ENCODE data around the gene PLA2G5.

Gene PLA2G5

GRCh38 chr1:20063861-20064292 lies 6.1 kb upstream of the PLA2G5 start:
- Histone ChIP-seq H3K36me3 (ENCODE audit: insufficient read depth, low read length) (no peaks in the 10 kb centered on the region), H3K9ac (ENCODE audit: low read depth, low read length) (no peak overlapping the region), H3K4me1 (ENCODE audit: insufficient read depth, low read length) (no peaks in the 10 kb centered on the region), H4K20me1 (ENCODE audit: insufficient read depth, low read length) (no peaks in the 10 kb centered on the region), H3K27ac (ENCODE audit: low read length) (no peak overlapping the region), H3K79me2 (ENCODE audit: insufficient read depth, low read length) (no peaks in the 10 kb centered on the region), H3K27me3 (ENCODE audit: insufficient read depth, low read length, poor library complexity) (peaks cover 3% of the 10 kb centered on the region), H2AFZ (ENCODE audit: low read depth, low read length) (no peak overlapping the region), H3K9me3 (ENCODE audit: insufficient read depth, low read length, severe bottlenecking) (no peaks in the 10 kb centered on the region), H3K4me3 (ENCODE audit: low read depth in 1 of 2, low read length in 2 of 2) (no peak overlapping the region), H3K4me2 (ENCODE audit: insufficient read depth, low read length) (no peak overlapping the region)
- ATAC-seq (ENCODE audit: insufficient read depth, low read depth), result no peak
- DNase-seq, result no peak
- no peak for TF ChIP-seq EZH2 (IDR thresholded peaks at IDR 0.05; ENCODE audit: borderline replicate concordance, low read depth, low read length, severe bottlenecking)
- no peak for TF ChIP-seq CTCF (IDR thresholded peaks at IDR 0.05; ENCODE audit: borderline replicate concordance, extremely low read depth, low read length, poor library complexity, severe bottlenecking)

DNA sequence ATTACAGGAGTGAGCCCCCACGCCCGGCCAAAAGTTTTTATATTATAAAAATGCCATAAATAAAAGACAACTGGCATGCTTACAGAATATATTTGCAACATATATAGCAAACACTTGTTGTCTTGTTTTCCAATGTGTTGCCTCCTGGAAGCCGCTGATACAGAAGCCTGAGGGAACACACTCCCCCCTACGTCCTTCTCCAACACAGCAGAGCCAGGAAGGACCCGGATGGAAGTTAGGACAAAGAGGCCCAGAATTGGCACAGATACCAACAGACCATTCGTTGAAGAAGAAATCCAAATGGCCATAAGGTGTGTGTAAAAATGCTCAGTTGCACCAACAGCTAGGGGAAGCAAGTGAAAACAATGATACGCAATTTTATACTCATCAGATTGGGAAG lies 1.3 kb upstream of the PLA2G5 start:
- Histone ChIP-seq H3K4me2 (ENCODE audit: insufficient read depth, low read length) (no peak overlapping the region), H3K79me2 (ENCODE audit: insufficient read depth, low read length) (no peaks in the 10 kb centered on the region), H3K4me1 (ENCODE audit: insufficient read depth, low read length) (no peaks in the 10 kb centered on the region), H3K36me3 (ENCODE audit: insufficient read depth, low read length) (no peaks in the 10 kb centered on the region), H2AFZ (ENCODE audit: low read depth, low read length) (no peak overlapping the region), H3K9ac (ENCODE audit: low read depth, low read length) (no peak overlapping the region), H4K20me1 (ENCODE audit: insufficient read depth, low read length) (no peaks in the 10 kb centered on the region), H3K27ac (ENCODE audit: low read length) (no peak overlapping the region), H3K9me3 (ENCODE audit: insufficient read depth, low read length, severe bottlenecking) (no peaks in the 10 kb centered on the region), H3K27me3 (ENCODE audit: insufficient read depth, low read length, poor library complexity) (peaks cover 3% of the 10 kb centered on the region), H3K4me3 (ENCODE audit: low read depth in 1 of 2, low read length in 2 of 2) (no peak overlapping the region)
- TF ChIP-seq CTCF (IDR thresholded peaks at IDR 0.05; ENCODE audit: borderline replicate concordance, extremely low read depth, low read length, poor library complexity, severe bottlenecking) (no peak), EZH2 (IDR thresholded peaks at IDR 0.05; ENCODE audit: borderline replicate concordance, low read depth, low read length, severe bottlenecking) (no peak)
- no peak for DNase-seq
- ATAC-seq (ENCODE audit: insufficient read depth, low read depth), result no peak

DNA sequence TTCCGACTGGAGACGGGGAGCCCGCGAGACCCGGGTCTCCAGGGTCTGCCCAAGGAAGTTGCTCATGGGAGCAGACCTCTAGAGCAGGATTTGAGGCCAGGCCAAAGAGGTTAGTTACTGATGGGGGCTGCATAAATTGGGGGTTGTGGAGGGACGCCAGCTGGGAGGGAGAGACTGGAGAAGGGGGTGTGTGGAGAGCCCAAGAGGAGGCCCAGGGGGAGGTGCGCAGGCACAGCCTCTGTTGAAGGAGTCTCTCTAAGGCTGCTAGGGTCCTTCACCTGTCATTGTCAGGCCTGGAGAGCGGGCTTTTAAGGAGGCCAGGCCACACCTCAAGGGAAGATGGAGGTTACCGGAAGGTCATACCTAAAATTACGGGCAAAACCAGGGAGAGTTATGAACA lies 363 bp downstream of the PLA2G5 start:
- TF ChIP-seq CTCF (IDR thresholded peaks at IDR 0.05; ENCODE audit: borderline replicate concordance, extremely low read depth, low read length, poor library complexity, severe bottlenecking), result no peak
- no peak for TF ChIP-seq EZH2 (IDR thresholded peaks at IDR 0.05; ENCODE audit: borderline replicate concordance, low read depth, low read length, severe bottlenecking)
- no peaks in the 10 kb centered on the region for H3K79me2 ChIP-seq (ENCODE audit: insufficient read depth, low read length)
- H3K27me3 ChIP-seq (ENCODE audit: insufficient read depth, low read length, poor library complexity), result peaks cover 3% of the 10 kb centered on the region
- no peaks in the 10 kb centered on the region for H3K4me1 ChIP-seq (ENCODE audit: insufficient read depth, low read length)
- no peaks in the 10 kb centered on the region for H4K20me1 ChIP-seq (ENCODE audit: insufficient read depth, low read length)
- no peak overlapping the region for H2AFZ ChIP-seq (ENCODE audit: low read depth, low read length)
- no peak overlapping the region for H3K9ac ChIP-seq (ENCODE audit: low read depth, low read length)
- no peak overlapping the region for H3K27ac ChIP-seq (ENCODE audit: low read length)
- ATAC-seq (ENCODE audit: insufficient read depth, low read depth) (no peak), DNase-seq (no peak)
- H3K4me2 ChIP-seq (ENCODE audit: insufficient read depth, low read length), result no peak overlapping the region
- no peaks in the 10 kb centered on the region for H3K36me3 ChIP-seq (ENCODE audit: insufficient read depth, low read length)
- H3K9me3 ChIP-seq (ENCODE audit: insufficient read depth, low read length, severe bottlenecking), result no peaks in the 10 kb centered on the region
- no peak overlapping the region for H3K4me3 ChIP-seq (ENCODE audit: low read depth in 1 of 2, low read length in 2 of 2)

GRCh38 chr1:20071416-20071815 lies 1.4 kb downstream of the PLA2G5 start:
- Histone ChIP-seq H3K9ac (ENCODE audit: low read depth, low read length) (no peak overlapping the region), H4K20me1 (ENCODE audit: insufficient read depth, low read length) (no peaks in the 10 kb centered on the region), H3K4me1 (ENCODE audit: insufficient read depth, low read length) (no peaks in the 10 kb centered on the region), H3K79me2 (ENCODE audit: insufficient read depth, low read length) (no peaks in the 10 kb centered on the region), H2AFZ (ENCODE audit: low read depth, low read length) (no peak overlapping the region), H3K4me2 (ENCODE audit: insufficient read depth, low read length) (no peak overlapping the region), H3K27me3 (ENCODE audit: insufficient read depth, low read length, poor library complexity) (no peaks in the 10 kb centered on the region), H3K36me3 (ENCODE audit: insufficient read depth, low read length) (no peaks in the 10 kb centered on the region), H3K4me3 (ENCODE audit: low read depth in 1 of 2, low read length in 2 of 2) (no peak overlapping the region), H3K9me3 (ENCODE audit: insufficient read depth, low read length, severe bottlenecking) (no peaks in the 10 kb centered on the region), H3K27ac (ENCODE audit: low read length) (no peak overlapping the region)
- no peak for ATAC-seq (ENCODE audit: insufficient read depth, low read depth)
- TF ChIP-seq CTCF (IDR thresholded peaks at IDR 0.05; ENCODE audit: borderline replicate concordance, extremely low read depth, low read length, poor library complexity, severe bottlenecking) (no peak), EZH2 (IDR thresholded peaks at IDR 0.05; ENCODE audit: borderline replicate concordance, low read depth, low read length, severe bottlenecking) (no peak)
- DNase-seq, result no peak

Data from DND-41 (cell line).